H9 (cell line): Measurements from ENCODE around the gene IFNG-AS1. TPM values are rescaled to one million over a fixed set of nuclear protein-coding genes. Genes with fewer than 3 reads are reported as not detected.

Experiments
- DNase-seq: peaks from one replicate; pipeline ENCODE4 v3.0.0-alpha.2; 2017
- H2AFZ ChIP-seq: one replicate; pipeline ENCODE4 v1.6.1; 2013; ENCODE audit warnings: mild to moderate bottlenecking, low read length, control low read depth, moderate library complexity
- H2AK5ac ChIP-seq: 2 replicates; pipeline ENCODE4 v1.6.1; 2013; ENCODE audit warnings: low read length, control low read depth, mixed read lengths; ENCODE audit not compliant: insufficient read length
- H2BK120ac ChIP-seq: one replicate; pipeline ENCODE4 v1.6.1; 2013; ENCODE audit warnings: low read depth, mild to moderate bottlenecking, low read length, control low read depth, inconsistent platforms; ENCODE audit not compliant: poor library complexity, severe bottlenecking
- H2BK12ac ChIP-seq: 2 replicates; pipeline ENCODE4 v1.6.1; 2013; ENCODE audit warnings: low read length, control low read depth, mixed read lengths, low read depth; ENCODE audit not compliant: insufficient read length
- H2BK15ac ChIP-seq: 2 replicates; pipeline ENCODE4 v1.6.1; 2013; ENCODE audit warnings: low read depth, low read length, control low read depth
- H2BK20ac ChIP-seq: one replicate; pipeline ENCODE4 v1.6.1; 2013; ENCODE audit warnings: low read depth, mild to moderate bottlenecking, low read length, control low read depth, inconsistent platforms; ENCODE audit not compliant: poor library complexity, severe bottlenecking
- H2BK5ac ChIP-seq: 2 replicates; pipeline ENCODE4 v1.6.1; 2013; ENCODE audit warnings: low read length, control low read depth, mixed read lengths; ENCODE audit not compliant: insufficient read length
- H3K14ac ChIP-seq: 2 replicates; pipeline ENCODE4 v1.6.1; 2013; ENCODE audit warnings: low read length, control low read depth; ENCODE audit not compliant: insufficient read depth
- H3K18ac ChIP-seq: 2 replicates; pipeline ENCODE4 v1.6.1; 2013; ENCODE audit warnings: low read depth, mild to moderate bottlenecking, mixed read lengths, low read length, control low read depth; ENCODE audit not compliant: insufficient read length
- H3K23ac ChIP-seq: 2 replicates; pipeline ENCODE4 v1.6.1; 2013; ENCODE audit warnings: low read length, control low read depth, mixed read lengths, low read depth; ENCODE audit not compliant: insufficient read length
- H3K23me2 ChIP-seq: 2 replicates; pipeline ENCODE4 v1.6.1; 2013; ENCODE audit warnings: low read depth, mild to moderate bottlenecking, mixed read lengths, low read length, control low read depth; ENCODE audit not compliant: insufficient read length, poor library complexity, severe bottlenecking
- H3K27ac ChIP-seq: 2 replicates; pipeline ENCODE4 v1.5.1; 2013; ENCODE audit warnings: low read length, control low read depth, mixed read lengths, low read depth; ENCODE audit not compliant: insufficient read length
- H3K27me3 ChIP-seq: 2 replicates; pipeline ENCODE4 v1.6.1; 2013; ENCODE audit warnings: low read length, control low read depth, inconsistent platforms; ENCODE audit not compliant: insufficient read depth
- H3K4ac ChIP-seq: 2 replicates; pipeline ENCODE4 v1.6.1; 2013; ENCODE audit warnings: low read depth, mild to moderate bottlenecking, control low read depth, inconsistent platforms, low read length, moderate library complexity
- H3K4me1 ChIP-seq: 2 replicates; pipeline ENCODE4 v1.6.1; 2013; ENCODE audit warnings: low read length, control low read depth, inconsistent platforms; ENCODE audit not compliant: insufficient read depth
- H3K4me2 ChIP-seq: 2 replicates; pipeline ENCODE4 v1.6.1; 2013; ENCODE audit warnings: low read length, control low read depth, mixed read lengths; ENCODE audit not compliant: insufficient read length, insufficient read depth
- H3K56ac ChIP-seq: 2 replicates; pipeline ENCODE4 v1.6.1; 2013; ENCODE audit warnings: low read depth, mild to moderate bottlenecking, mixed read lengths, low read length, control low read depth; ENCODE audit not compliant: insufficient read length
- H3K79me1 ChIP-seq: 2 replicates; pipeline ENCODE4 v1.6.1; 2013; ENCODE audit warnings: low read depth, mild to moderate bottlenecking, moderate library complexity, low read length, control low read depth, inconsistent platforms; ENCODE audit not compliant: insufficient read depth, poor library complexity, severe bottlenecking
- H3K79me2 ChIP-seq: 2 replicates; pipeline ENCODE4 v1.6.1; 2013; ENCODE audit warnings: low read length, control low read depth, inconsistent platforms; ENCODE audit not compliant: insufficient read depth
- H3K9ac ChIP-seq: 2 replicates; pipeline ENCODE4 v1.6.1; 2013; ENCODE audit warnings: low read length, control low read depth, mixed read lengths; ENCODE audit not compliant: insufficient read length; ENCODE audit errors: extremely low read depth
- H3K9me3 ChIP-seq: one replicate; pipeline ENCODE4 v1.6.1; 2013; ENCODE audit warnings: low read depth, low read length, inconsistent platforms; ENCODE audit not compliant: control insufficient read depth
- H3T11ph ChIP-seq: one replicate; pipeline ENCODE4 v1.6.1; 2013; ENCODE audit warnings: mild to moderate bottlenecking, low read length, control low read depth, inconsistent platforms
- H4K20me1 ChIP-seq: one replicate; pipeline ENCODE4 v1.6.1; 2013; ENCODE audit not compliant: control insufficient read depth, insufficient read length, insufficient read depth
- H4K5ac ChIP-seq: 2 replicates; pipeline ENCODE4 v1.6.1; 2013; ENCODE audit warnings: low read depth, mild to moderate bottlenecking, mixed read lengths, low read length, control low read depth; ENCODE audit not compliant: insufficient read length
- H4K8ac ChIP-seq: replicated peaks from 2 replicates; pipeline ENCODE4 v1.6.1; 2013; ENCODE audit warnings: low read length, control low read depth, mixed read lengths, low read depth; ENCODE audit not compliant: insufficient read length
- H4K91ac ChIP-seq: 2 replicates; pipeline ENCODE4 v1.6.1; 2013; ENCODE audit warnings: low read depth, mild to moderate bottlenecking, moderate library complexity, mixed read lengths, low read length, control low read depth; ENCODE audit not compliant: insufficient read length
- H3K27ac Mint-ChIP-seq, 3 experiments: 2 replicates in 2 of 3; 3 replicates in 1 of 3; pipeline ENCODE4 v1.8.0; 2020 to 2021; ENCODE audit warnings: mixed read lengths in 3 of 3, mild to moderate bottlenecking in 1 of 3, moderate library complexity in 1 of 3
- H3K27me3 Mint-ChIP-seq: 2 replicates; pipeline ENCODE4 v1.8.0; 2021; ENCODE audit warnings: low read depth, mild to moderate bottlenecking, moderate library complexity, mixed read lengths
- H3K36me3 Mint-ChIP-seq, 3 experiments: 2 replicates in 2 of 3; 3 replicates in 1 of 3; pipeline ENCODE4 v1.8.0; 2020 to 2021; ENCODE audit warnings: low read depth in 3 of 3, mixed read lengths in 3 of 3; ENCODE audit not compliant: insufficient read depth in 1 of 3
- H3K4me1 Mint-ChIP-seq, 2 experiments: 2 replicates each; pipeline ENCODE4 v1.8.0; 2020; ENCODE audit warnings: mixed read lengths in 2 of 2
- H3K4me3 Mint-ChIP-seq, 2 experiments: 2 replicates in 1 of 2; 3 replicates in 1 of 2; pipeline ENCODE4 v1.8.0; 2020 to 2021; ENCODE audit warnings: mild to moderate bottlenecking in 2 of 2, mixed read lengths in 2 of 2, moderate library complexity in 1 of 2
- H3K9me3 Mint-ChIP-seq, 2 experiments: 2 replicates in 1 of 2; 3 replicates in 1 of 2; pipeline ENCODE4 v1.8.0; 2020; ENCODE audit warnings: mild to moderate bottlenecking in 2 of 2, mixed read lengths in 2 of 2, moderate library complexity in 1 of 2
- WGBS: extraction: QIAGEN DNeasy Blood & Tissue Kit; methylation state at CpG from one replicate; pipeline ENCODE4 v1.1.7; 2013; ENCODE audit warnings: missing lambda C conversion rate, low lambda C conversion rate, mixed read lengths; ENCODE audit not compliant: insufficient read length; ENCODE audit errors: extremely low coverage; 5-methylcytosine and 5-hydroxymethylcytosine counted together
- total RNA-seq: library from RNA; stranded (reverse); gene quantifications from 2 replicates; pipeline ENCODE4 v1.2.1, GENCODE V29; 2021
- TF ChIP-seq, protein P1 (sequence below): fragments of 200-600 bp; sonication (generic); conservative IDR thresholded peaks from 3 replicates; pipeline ENCODE4 v1.8.0; 2021; ENCODE audit warnings: antibody characterized with exemption, mild to moderate bottlenecking

The IFNG-AS1 gene
- total RNA-seq, 1 experiment from 2014 or later = not detected

DNA sequence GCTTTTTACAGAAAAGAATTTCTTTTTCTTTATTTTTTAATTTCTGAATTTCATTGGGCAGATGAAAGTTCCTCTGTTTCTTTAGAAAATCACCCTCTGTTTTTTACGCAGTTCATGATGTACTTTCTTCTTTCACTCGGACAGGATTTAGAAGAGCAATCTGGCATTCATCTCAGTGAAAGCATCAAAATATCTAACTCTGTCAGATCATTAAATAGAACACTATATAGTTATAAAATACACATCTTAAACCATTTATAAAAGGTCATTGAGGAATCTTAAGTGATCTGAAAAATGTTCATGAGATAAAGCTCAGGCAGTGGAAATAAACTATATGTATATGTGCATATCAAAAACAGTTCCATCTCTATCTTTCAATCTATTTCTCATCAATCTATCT, 3.9 kb downstream of the IFNG-AS1 start:
- Histone ChIP-seq H3K56ac (no peak overlapping the region), H3T11ph (no peak overlapping the region), H4K5ac (no peak overlapping the region), H2BK120ac (no peak overlapping the region), H3K79me2 (no peaks in the 10 kb centered on the region), H3K14ac (no peak overlapping the region), H3K4me2 (no peak overlapping the region), H2AK5ac (no peak overlapping the region), H3K18ac (no peak overlapping the region), H4K20me1 (no peaks in the 10 kb centered on the region), H2BK20ac (no peak overlapping the region), H3K27ac (no peak overlapping the region), H4K91ac (no peak overlapping the region), H3K4ac (no peak overlapping the region), H3K9me3 (no peaks in the 10 kb centered on the region), H3K23ac (no peak overlapping the region), H2AFZ (no peak overlapping the region), H3K79me1 (no peaks in the 10 kb centered on the region), H4K8ac (no peak overlapping the region), H3K4me1 (no peaks in the 10 kb centered on the region), H3K27me3 (no peaks in the 10 kb centered on the region), H3K23me2 (no peaks in the 10 kb centered on the region), H2BK12ac (no peak overlapping the region), H2BK5ac (no peak overlapping the region), H3K9ac (no peak overlapping the region), H2BK15ac (no peak overlapping the region)
- Mint-ChIP-seq H3K9me3 (no peaks in the 10 kb centered on the region; a peak in 1 of 5 replicates), H3K4me1 (peaks cover 3 to 4% of the 10 kb centered on the region in 2 experiments; a peak in 1 of 4 replicates), H3K36me3 (no peaks in the 10 kb centered on the region), H3K27me3 (no peaks in the 10 kb centered on the region), H3K4me3 (no peak overlapping the region), H3K27ac (no peak overlapping the region)
- TF ChIP-seq, protein P1, sequence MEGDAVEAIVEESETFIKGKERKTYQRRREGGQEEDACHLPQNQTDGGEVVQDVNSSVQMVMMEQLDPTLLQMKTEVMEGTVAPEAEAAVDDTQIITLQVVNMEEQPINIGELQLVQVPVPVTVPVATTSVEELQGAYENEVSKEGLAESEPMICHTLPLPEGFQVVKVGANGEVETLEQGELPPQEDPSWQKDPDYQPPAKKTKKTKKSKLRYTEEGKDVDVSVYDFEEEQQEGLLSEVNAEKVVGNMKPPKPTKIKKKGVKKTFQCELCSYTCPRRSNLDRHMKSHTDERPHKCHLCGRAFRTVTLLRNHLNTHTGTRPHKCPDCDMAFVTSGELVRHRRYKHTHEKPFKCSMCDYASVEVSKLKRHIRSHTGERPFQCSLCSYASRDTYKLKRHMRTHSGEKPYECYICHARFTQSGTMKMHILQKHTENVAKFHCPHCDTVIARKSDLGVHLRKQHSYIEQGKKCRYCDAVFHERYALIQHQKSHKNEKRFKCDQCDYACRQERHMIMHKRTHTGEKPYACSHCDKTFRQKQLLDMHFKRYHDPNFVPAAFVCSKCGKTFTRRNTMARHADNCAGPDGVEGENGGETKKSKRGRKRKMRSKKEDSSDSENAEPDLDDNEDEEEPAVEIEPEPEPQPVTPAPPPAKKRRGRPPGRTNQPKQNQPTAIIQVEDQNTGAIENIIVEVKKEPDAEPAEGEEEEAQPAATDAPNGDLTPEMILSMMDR = no peak
- no peak for DNase-seq
- no CpG with 5 or more reads among the region's 2 CpGs for WGBS
